Fibroblast of villous mesenchyme (primary cell): Measurements from ENCODE around the gene AMIGO1. TPM values are rescaled to one million over a fixed set of nuclear protein-coding genes. Genes with fewer than 3 reads are reported as not detected.
A peak's percentile ranks its signal among the peaks of the same experiment; 100 is the strongest.

Experiments
- DNase-seq: peaks from one replicate; pipeline ENCODE4 v3.0.0-alpha.2; 2010; ENCODE audit warnings: low read depth
- H3K4me3 ChIP-seq: 2 replicates; pipeline ENCODE4 v1.5.1; 2011; ENCODE audit warnings: low read depth, mild to moderate bottlenecking, low read length
- total RNA-seq: library from RNA; depleted of rRNA; stranded (reverse); fragments of >200 nt; gene quantifications from 2 replicates; pipeline ENCODE4 v1.2.3, GENCODE V29; 2012
- TF ChIP-seq, protein P1 (sequence below): IDR thresholded peaks from 2 replicates; pipeline ENCODE4 v1.5.1; 2012; ENCODE audit warnings: low read depth, mild to moderate bottlenecking, low read length; ENCODE audit not compliant: insufficient read depth

Gene AMIGO1
- total RNA-seq, 1 donor: 3.5 TPM

DNA sequence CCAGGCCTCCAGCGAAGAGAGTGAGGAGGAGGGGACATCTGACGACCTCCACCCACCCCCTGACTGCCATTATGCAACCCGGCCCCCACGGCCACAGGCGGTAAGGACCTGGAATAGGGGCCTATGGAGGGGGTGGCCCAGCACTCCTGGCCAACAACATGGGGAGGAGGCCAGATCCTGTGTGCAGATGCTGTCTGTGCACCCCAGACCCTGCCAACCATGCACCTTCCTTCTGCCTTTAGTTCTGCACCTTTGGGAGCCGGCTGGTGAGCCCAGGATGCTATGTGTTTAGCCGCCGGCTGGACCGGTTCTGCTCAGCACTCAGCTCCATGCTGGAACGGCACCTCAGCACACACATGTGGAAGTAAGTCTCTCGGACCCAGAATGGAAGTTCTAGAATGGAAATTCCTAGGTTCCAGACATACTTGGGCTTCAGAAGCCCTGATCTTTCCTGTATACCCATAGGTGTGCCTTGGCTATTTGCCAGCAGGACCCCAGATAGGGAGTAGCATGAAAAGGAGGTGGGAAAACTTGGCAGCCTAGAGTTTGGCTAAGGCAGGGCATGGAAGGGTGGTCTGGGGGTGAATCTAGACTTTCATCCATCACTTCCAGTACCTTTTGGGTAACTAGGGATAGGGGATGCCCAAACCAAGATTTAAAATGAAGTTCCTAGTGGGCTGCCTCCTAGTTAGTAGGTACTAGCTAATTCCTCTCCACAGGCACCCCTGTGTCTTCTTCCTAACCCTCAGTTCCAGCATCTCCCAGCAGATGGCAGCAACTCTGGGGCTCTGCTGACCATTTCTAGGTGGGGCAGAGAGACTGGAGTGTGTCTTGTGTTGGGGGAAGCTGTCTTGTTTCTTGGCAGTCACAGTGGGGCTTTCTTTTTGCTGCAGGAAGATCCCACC is 19.2 kb downstream of the AMIGO1 start:
- DNase-seq: peak; percentile 61
- TF ChIP-seq, protein P1, sequence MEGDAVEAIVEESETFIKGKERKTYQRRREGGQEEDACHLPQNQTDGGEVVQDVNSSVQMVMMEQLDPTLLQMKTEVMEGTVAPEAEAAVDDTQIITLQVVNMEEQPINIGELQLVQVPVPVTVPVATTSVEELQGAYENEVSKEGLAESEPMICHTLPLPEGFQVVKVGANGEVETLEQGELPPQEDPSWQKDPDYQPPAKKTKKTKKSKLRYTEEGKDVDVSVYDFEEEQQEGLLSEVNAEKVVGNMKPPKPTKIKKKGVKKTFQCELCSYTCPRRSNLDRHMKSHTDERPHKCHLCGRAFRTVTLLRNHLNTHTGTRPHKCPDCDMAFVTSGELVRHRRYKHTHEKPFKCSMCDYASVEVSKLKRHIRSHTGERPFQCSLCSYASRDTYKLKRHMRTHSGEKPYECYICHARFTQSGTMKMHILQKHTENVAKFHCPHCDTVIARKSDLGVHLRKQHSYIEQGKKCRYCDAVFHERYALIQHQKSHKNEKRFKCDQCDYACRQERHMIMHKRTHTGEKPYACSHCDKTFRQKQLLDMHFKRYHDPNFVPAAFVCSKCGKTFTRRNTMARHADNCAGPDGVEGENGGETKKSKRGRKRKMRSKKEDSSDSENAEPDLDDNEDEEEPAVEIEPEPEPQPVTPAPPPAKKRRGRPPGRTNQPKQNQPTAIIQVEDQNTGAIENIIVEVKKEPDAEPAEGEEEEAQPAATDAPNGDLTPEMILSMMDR: peak; percentile 89
- H3K4me3 ChIP-seq: no peak overlapping the region

DNA sequence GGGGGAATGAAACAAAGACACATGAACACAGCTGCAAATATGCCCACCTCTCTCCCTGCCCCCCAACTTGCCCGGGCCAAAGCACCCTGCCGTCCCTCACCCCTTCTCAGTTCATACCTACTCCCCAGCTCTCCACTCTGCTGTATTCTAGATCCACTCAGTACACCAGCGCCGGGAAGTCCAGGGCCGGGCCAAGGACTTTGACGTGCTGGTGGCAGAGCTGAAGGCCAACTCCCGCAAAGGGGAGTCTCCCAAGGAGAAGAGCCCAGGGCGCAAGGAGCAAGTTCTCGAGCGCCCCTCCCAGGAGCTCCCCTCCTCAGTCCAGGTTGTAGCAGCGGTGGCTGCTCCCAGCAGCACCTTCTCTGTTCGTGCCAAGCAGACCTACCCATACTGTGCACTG is 20.8 kb downstream of the AMIGO1 start:
- no peak for DNase-seq
- TF ChIP-seq, protein P1: no peak
- no peak overlapping the region for H3K4me3 ChIP-seq

DNA sequence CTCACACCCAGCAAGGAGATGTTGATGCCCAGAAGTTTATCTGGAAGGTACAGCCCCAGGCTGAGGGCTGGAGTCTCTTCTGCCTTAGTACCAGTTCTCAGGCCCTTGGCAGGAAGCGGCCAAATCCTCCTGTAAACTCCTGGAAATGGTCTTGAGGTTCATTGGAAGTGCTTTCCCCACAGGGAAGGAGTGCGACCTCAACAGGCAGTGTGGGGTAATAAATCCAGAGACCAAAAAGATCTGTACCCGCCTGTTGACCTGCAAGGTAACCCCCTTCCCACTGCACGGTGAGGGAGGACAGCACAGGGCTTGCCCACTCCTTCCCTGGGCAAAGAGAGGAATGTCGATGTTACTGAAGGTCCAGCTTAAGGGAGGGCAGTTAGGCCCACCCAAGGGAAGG is 21.3 kb downstream of the AMIGO1 start:
- TF ChIP-seq, protein P1: peak; percentile 13
- no peak overlapping the region for H3K4me3 ChIP-seq
- DNase-seq: no peak

DNA sequence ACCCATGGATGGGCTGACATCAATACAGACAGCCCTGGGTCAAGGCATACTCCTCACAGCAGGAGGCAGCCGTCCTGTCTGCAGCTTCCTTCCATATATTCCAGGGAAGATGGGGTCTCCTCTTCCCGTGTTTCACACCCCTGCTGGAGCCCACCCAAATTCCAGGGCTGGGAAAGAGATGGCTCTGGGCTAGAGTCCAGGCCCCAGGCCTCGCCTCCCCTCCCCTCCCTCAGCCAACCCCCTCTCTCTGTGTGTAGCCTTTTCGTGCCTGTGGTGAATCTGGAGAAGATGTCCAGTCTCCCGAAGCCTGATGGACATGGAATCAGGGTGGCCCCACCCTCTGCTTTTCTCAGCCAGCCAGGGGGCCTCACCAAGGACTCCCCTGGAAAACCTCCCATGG is 22.3 kb downstream of the AMIGO1 start:
- TF ChIP-seq, protein P1: no peak
- no peak for DNase-seq
- H3K4me3 ChIP-seq: no peak overlapping the region

DNA sequence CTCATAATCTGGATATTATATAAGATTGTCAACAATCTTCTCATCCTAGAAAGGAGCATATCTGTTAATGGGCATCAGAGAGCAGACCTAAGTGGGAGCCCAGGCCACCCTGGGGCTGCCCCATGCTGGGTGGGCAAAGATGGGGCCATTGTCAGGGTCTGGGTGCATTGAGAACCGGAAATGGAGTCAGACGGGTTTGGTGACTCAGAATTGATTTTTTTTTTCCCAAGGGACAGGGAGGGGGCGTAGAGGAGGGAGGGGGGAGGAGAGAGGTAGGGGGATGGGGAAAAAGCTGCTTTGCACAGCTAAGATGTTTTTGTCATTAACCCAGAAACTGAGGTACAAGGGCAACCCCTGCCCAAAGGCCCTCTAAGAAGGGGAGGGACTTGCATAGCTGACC is 24.5 kb downstream of the AMIGO1 start:
- no peak for DNase-seq
- H3K4me3 ChIP-seq: peak overlapping the region; percentile 85
- TF ChIP-seq, protein P1: no peak

DNA sequence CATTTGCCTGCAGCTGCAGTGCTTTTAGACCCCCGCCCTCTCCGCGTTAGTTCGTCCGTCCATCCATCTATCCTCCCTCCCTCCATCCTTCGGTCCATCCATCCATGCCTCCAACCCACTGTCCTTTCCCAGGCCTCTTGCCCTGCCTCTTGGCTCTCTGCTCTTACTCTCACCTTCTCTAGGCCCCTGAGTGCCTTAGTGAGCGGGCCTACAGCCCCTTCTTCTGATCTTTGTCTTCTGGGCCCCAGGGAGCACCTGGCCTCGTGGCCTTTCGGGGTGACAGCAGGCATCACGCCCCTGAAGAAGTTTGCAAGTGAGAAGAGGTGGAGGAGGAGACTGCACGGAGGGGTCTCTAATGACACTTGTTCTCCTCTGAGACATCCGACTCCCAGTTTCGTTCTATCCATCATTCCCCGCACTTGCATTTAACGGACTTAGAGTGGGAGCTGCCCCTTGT is 25.0 kb downstream of the AMIGO1 start:
- peak overlapping the region; percentile 85 for H3K4me3 ChIP-seq
- DNase-seq: no peak
- TF ChIP-seq, protein P1: no peak
